GM12865 (cell line): ENCODE measurements around the gene CNOT8.

Experiments used
- DNase-seq: peaks from one replicate; pipeline ENCODE4 v3.0.0; 2010; ENCODE audit warnings: low read depth
- H3K4me3 ChIP-seq: 2 replicates; pipeline ENCODE4 v1.5.1; 2011; ENCODE audit warnings: mild to moderate bottlenecking, low read depth, low read length, control low read depth
- CTCF ChIP-seq: IDR thresholded peaks from 2 replicates; pipeline ENCODE4 v1.5.1; 2011; ENCODE audit warnings: low read length, control low read depth, low read depth, inconsistent platforms; ENCODE audit not compliant: insufficient read depth; ENCODE audit errors: missing control alignments

The CNOT8 gene

GRCh38 chr5:154878642-154879335 lies 20.4 kb downstream of the CNOT8 start:
- no peak overlapping the region for H3K4me3 ChIP-seq
- no peak for TF ChIP-seq CTCF
- no peak for DNase-seq

GRCh38 chr5:154881986-154882385 lies 23.6 kb downstream of the CNOT8 start:
- no peak for DNase-seq
- TF ChIP-seq CTCF: no peak
- no peak overlapping the region for H3K4me3 ChIP-seq

GRCh38 chr5:154884424-154884823 lies 26.0 kb downstream of the CNOT8 start:
- H3K4me3 ChIP-seq: no peak overlapping the region
- no peak for TF ChIP-seq CTCF
- DNase-seq: no peak

GRCh38 chr5:154885439-154885838 lies 27.0 kb downstream of the CNOT8 start:
- no peak overlapping the region for H3K4me3 ChIP-seq
- TF ChIP-seq CTCF: no peak
- no peak for DNase-seq

GRCh38 chr5:154892369-154892771 lies 33.9 kb downstream of the CNOT8 start:
- no peak for DNase-seq
- TF ChIP-seq CTCF: no peak

GRCh38 chr5:154893381-154893780 lies 35.0 kb downstream of the CNOT8 start:
- no peak for TF ChIP-seq CTCF
- no peak for DNase-seq
- H3K4me3 ChIP-seq: no peak overlapping the region

More at GRCh38 chr5:154892369-154892771, 33.9 kb downstream of the CNOT8 start:
- no peak overlapping the region for H3K4me3 ChIP-seq
